ENCODE results near the gene LRCH1. TPM values are rescaled to one million over a fixed set of nuclear protein-coding genes. Genes with fewer than 3 reads are reported as not detected.
A peak's percentile ranks its signal among the peaks of the same experiment; 100 is the strongest.

The LRCH1 gene
- total and polyA plus RNA-seq, 3 donors from 2014 or later = 8.9 to 17.7 (median 16.8) TPM

GRCh38 chr13:46668931-46669525, 116.1 kb downstream of the LRCH1 start:
- Histone ChIP-seq H3K36me3 (ENCODE audit: low read depth, missing control alignments) (no peaks in the 10 kb centered on the region), H3K4me1 (peaks cover 19% of the 10 kb centered on the region), H3K27ac (peak overlapping the region in 1 of 2 donors; percentile 52), H3K9me3 (no peaks in the 10 kb centered on the region), H3K4me3 (no peak overlapping the region), H3K27me3 (no peaks in the 10 kb centered on the region)
- intact Hi-C loops (cut with DNase I; ENCODE audit: low total_unique reads) = no loop called here
- TF ChIP-seq POLR2A (IDR thresholded peaks at IDR 0.05) = no peak
- TF ChIP-seq, protein P1, sequence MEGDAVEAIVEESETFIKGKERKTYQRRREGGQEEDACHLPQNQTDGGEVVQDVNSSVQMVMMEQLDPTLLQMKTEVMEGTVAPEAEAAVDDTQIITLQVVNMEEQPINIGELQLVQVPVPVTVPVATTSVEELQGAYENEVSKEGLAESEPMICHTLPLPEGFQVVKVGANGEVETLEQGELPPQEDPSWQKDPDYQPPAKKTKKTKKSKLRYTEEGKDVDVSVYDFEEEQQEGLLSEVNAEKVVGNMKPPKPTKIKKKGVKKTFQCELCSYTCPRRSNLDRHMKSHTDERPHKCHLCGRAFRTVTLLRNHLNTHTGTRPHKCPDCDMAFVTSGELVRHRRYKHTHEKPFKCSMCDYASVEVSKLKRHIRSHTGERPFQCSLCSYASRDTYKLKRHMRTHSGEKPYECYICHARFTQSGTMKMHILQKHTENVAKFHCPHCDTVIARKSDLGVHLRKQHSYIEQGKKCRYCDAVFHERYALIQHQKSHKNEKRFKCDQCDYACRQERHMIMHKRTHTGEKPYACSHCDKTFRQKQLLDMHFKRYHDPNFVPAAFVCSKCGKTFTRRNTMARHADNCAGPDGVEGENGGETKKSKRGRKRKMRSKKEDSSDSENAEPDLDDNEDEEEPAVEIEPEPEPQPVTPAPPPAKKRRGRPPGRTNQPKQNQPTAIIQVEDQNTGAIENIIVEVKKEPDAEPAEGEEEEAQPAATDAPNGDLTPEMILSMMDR (IDR thresholded peaks at IDR 0.05) = no peak
- WGBS, 2 donors = 49 to 59% methylated on average over 6 of the region's 6 CpGs
- DNase-seq = no peak

DNA sequence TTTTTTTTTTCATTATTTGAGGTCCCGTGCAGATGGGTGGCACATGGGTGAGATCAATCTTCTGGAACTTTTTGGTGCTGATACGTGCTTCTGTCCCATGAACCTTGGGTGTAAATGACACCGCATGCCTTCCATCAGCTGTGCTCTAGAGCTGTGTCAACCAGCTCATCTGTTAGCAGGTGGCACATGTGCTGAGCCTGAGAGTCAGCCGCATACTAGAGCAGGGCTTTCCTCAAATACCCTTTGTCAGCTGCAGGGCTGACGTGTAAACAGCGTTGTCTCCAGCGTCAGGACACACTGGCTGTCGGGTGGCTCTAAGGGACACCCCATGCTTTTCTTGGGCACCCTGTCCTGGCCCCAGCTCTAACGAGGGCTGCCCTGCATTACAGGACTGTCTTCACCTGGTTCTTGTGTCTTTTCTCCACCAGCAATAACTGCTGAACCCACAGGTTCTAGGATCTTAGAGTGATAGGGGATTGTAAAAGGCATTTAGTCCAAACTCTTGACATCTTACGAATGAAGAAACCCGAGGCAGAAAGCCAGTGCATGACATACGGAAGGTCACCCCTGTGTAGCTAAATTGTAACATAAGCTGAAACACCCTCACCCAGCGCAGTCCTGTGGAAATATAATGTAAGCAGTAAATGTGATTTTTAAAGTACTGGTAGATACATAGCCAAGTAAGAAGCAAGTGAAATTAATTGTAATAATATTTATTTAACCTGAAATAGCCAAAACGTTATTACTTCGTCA, 119.5 kb downstream of the LRCH1 start:
- H3K4me1 ChIP-seq = peaks cover 13% of the 10 kb centered on the region
- H3K27me3 ChIP-seq = no peaks in the 10 kb centered on the region
- TF ChIP-seq POLR2A (IDR thresholded peaks at IDR 0.05) = no peak
- TF ChIP-seq, protein P1 (IDR thresholded peaks at IDR 0.05) = no peak
- no peak overlapping the region for H3K4me3 ChIP-seq
- no peaks in the 10 kb centered on the region for H3K36me3 ChIP-seq (ENCODE audit: low read depth, missing control alignments)
- DNase-seq = no peak
- intact Hi-C loops (cut with DNase I; ENCODE audit: low total_unique reads) = no loop called here
- H3K9me3 ChIP-seq = no peaks in the 10 kb centered on the region
- 87 to 89% methylated on average over 15 of the region's 15 CpGs for WGBS, 2 donors
- H3K27ac ChIP-seq = peak overlapping the region in 1 of 2 donors; percentile 55

GRCh38 chr13:46675016-46675415, 122.0 kb downstream of the LRCH1 start:
- DNase-seq = no peak
- Histone ChIP-seq H3K4me3 (no peak overlapping the region), H3K4me1 (peaks cover 7% of the 10 kb centered on the region), H3K27ac (peak overlapping the region in 1 of 2 donors; percentile 3), H3K27me3 (no peaks in the 10 kb centered on the region), H3K36me3 (ENCODE audit: low read depth, missing control alignments) (no peaks in the 10 kb centered on the region), H3K9me3 (no peaks in the 10 kb centered on the region)
- intact Hi-C loops (cut with DNase I; ENCODE audit: low total_unique reads) = no loop called here
- TF ChIP-seq, protein P1 (IDR thresholded peaks at IDR 0.05) = no peak
- TF ChIP-seq POLR2A (IDR thresholded peaks at IDR 0.05) = no peak

GRCh38 chr13:46676378-46676725, 123.4 kb downstream of the LRCH1 start:
- H3K27me3 ChIP-seq = no peaks in the 10 kb centered on the region
- H3K4me3 ChIP-seq = no peak overlapping the region
- 64 to 66% methylated on average over 3 of the region's 3 CpGs for WGBS, 2 donors
- H3K27ac ChIP-seq = no peak overlapping the region
- TF ChIP-seq, protein P1 (IDR thresholded peaks at IDR 0.05) = no peak
- no peak for TF ChIP-seq POLR2A (IDR thresholded peaks at IDR 0.05)
- DNase-seq = no peak
- no peaks in the 10 kb centered on the region for H3K36me3 ChIP-seq (ENCODE audit: low read depth, missing control alignments)
- peaks cover 7% of the 10 kb centered on the region for H3K4me1 ChIP-seq
- no peaks in the 10 kb centered on the region for H3K9me3 ChIP-seq
- intact Hi-C loops (cut with DNase I; ENCODE audit: low total_unique reads) = no loop called here
